ENCODE data around the gene ATAD3B.
"Not testable (repeated sequence)": the region's sequence is repeated elsewhere in the genome, so short reads cannot be mapped to it uniquely, and the experiment has no call there.

Gene ATAD3B

GRCh38 chr1:1482856-1483255 lies 11.3 kb downstream of the ATAD3B start:
- DNase-seq: no peak

GRCh38 chr1:1483714-1484113 lies 12.1 kb downstream of the ATAD3B start:
- no peak for DNase-seq

- not testable (repeated sequence) for DNase-seq
These were observed 13.6 kb downstream of the ATAD3B start for GRCh38 chr1:1484976-1485750.

- DNase-seq: not testable (repeated sequence)
These were observed 14.3 kb downstream of the ATAD3B start for GRCh38 chr1:1485755-1486317.

- no peak for DNase-seq
These were observed 16.1 kb downstream of the ATAD3B start for GRCh38 chr1:1487701-1488100.

- no peak for DNase-seq
These were observed 17.7 kb downstream of the ATAD3B start for GRCh38 chr1:1489231-1489630.

- no peak for DNase-seq
These were observed 18.3 kb downstream of the ATAD3B start for GRCh38 chr1:1489861-1490260.

GRCh38 chr1:1490633-1491230 lies 19.2 kb downstream of the ATAD3B start:
- DNase-seq: no peak

GRCh38 chr1:1491601-1492000 lies 20.0 kb downstream of the ATAD3B start:
- DNase-seq: no peak

- not testable (repeated sequence) for DNase-seq
These were observed 22.7 kb downstream of the ATAD3B start for GRCh38 chr1:1494311-1494710.

GRCh38 chr1:1495461-1495975 lies 24.0 kb downstream of the ATAD3B start:
- DNase-seq: not testable (repeated sequence)

- not testable (repeated sequence) for DNase-seq
These were observed 33.3 kb downstream of the ATAD3B start for GRCh38 chr1:1504777-1505365.

- not testable (repeated sequence) for DNase-seq
These were observed 33.8 kb downstream of the ATAD3B start for GRCh38 chr1:1505366-1505798.

- DNase-seq: not testable (repeated sequence)
These were observed 34.2 kb downstream of the ATAD3B start for GRCh38 chr1:1505801-1506200.

- no peak for DNase-seq
These were observed 35.7 kb downstream of the ATAD3B start for GRCh38 chr1:1507305-1507704.

GRCh38 chr1:1508775-1509464 lies 37.4 kb downstream of the ATAD3B start:
- DNase-seq: not testable (repeated sequence)

- DNase-seq: not testable (repeated sequence)
These were observed 37.9 kb downstream of the ATAD3B start for GRCh38 chr1:1509465-1509850.

- DNase-seq: no peak
These were observed 39.5 kb downstream of the ATAD3B start for GRCh38 chr1:1510912-1511532.

GRCh38 chr1:1511533-1512285 lies 40.1 kb downstream of the ATAD3B start, which contains the start of gene ATAD3A:
TSS of gene ATAD3A (plus strand) at chr1:1512162. CDS start at chr1:1512269, 107 bp downstream.
- peak; percentile 98 for DNase-seq

- not testable (repeated sequence) for DNase-seq
These were observed 40.9 kb downstream of the ATAD3B start for GRCh38 chr1:1512425-1512824.

- not testable (repeated sequence) for DNase-seq
These were observed 42.1 kb downstream of the ATAD3B start for GRCh38 chr1:1513675-1514074.
